Ovary (tissue), 9 donors: ENCODE data around the gene NFATC3. TPM values are rescaled to one million over a fixed set of nuclear protein-coding genes. Genes with fewer than 3 reads are reported as not detected.

Experiments
- DNase-seq, 5 donors: peaks; one replicate each; pipeline ENCODE4 v3.0.0-alpha.2; 2019 to 2020
- H3K27ac ChIP-seq, 2 donors: fragments of 200-600 bp; one replicate each; pipeline versions ENCODE4 v1.5.1 to v1.8.0; 2019 to 2022
- H3K27me3 ChIP-seq: fragments of 200-600 bp; one replicate; pipeline ENCODE4 v1.8.0; 2022
- H3K36me3 ChIP-seq: fragments of 200-600 bp; sonication (generic); one replicate; pipeline ENCODE4 v1.5.1; 2019
- H3K4me1 ChIP-seq: one replicate; pipeline ENCODE4 v1.8.1; 2013; ENCODE audit warnings: mild to moderate bottlenecking, moderate library complexity; ENCODE audit not compliant: insufficient read depth
- H3K4me3 ChIP-seq: fragments of 200-600 bp; sonication (generic); one replicate; pipeline ENCODE4 v1.5.1; 2017
- H3K9me3 ChIP-seq, 2 donors: fragments of 200-600 bp in 1 of 2; sonication (generic) in 1 of 2; one replicate each; pipeline versions ENCODE4 v1.5.1 to v1.8.1; 2013 to 2019; ENCODE audit warnings: mild to moderate bottlenecking in 1 of 2, moderate library complexity in 1 of 2
- CTCF ChIP-seq, 3 donors: fragments of 450-650 bp in 2 of 3; fragments of 200-600 bp in 1 of 3; IDR thresholded peaks; one replicate each; pipeline versions ENCODE4 v1.5.1 to v1.8.0; 2016 to 2022; ENCODE audit warnings: antibody characterized with exemption in 3 of 3, mild to moderate bottlenecking in 1 of 3
- EP300 ChIP-seq: sonication (generic); formaldehyde crosslinking; IDR thresholded peaks from one replicate; pipeline ENCODE4 v1.6.1; 2017; ENCODE audit warnings: antibody characterized with exemption
- POLR2A ChIP-seq: fragments of 450-650 bp; IDR thresholded peaks from one replicate; pipeline ENCODE4 v1.6.1; 2017; ENCODE audit warnings: antibody characterized with exemption, mild to moderate bottlenecking, moderate library complexity
- whole genome bisulfite sequencing, 3 donors: extraction: QIAGEN DNeasy Blood & Tissue Kit in 1 of 3; methylation state at CpG; one replicate each; pipeline versions ENCODE4 v1.1.5 to v1.1.7; 2013 to 2017; 5-methylcytosine and 5-hydroxymethylcytosine counted together
- intact Hi-C, 4 donors: fragments of 100-400 bp; cut with DNase I; formaldehyde crosslinking; loops; one replicate each; pipeline versions ENCODE4 v1.11.0 to v1.15.1; 2022 to 2023
- polyA plus RNA-seq, 2 donors: library from polyadenylated mRNA; stranded (reverse); fragments of 200-250 nt in 1 of 2; fragments of 350-450 nt in 1 of 2; fragmentation: Illumina TruSeq in 1 of 2; extraction: RNeasy Lipid Tissue Mini Kit (QIAGEN cat#74804) in 1 of 2; gene quantifications; one replicate each; pipeline ENCODE4 v1.2.3, GENCODE V29; 2013 to 2014
- total RNA-seq, 7 donors: library from RNA; depleted of rRNA in 2 of 7; stranded (reverse); fragments of >200 nt in 2 of 7; fragmentation: NEBNext Ultra II Directional in 3 of 7; extraction: Animal tissue kit (Norgen Biotek cat#: 25700) in 3 of 7; gene quantifications; one replicate each; pipeline versions ENCODE4 v1.1.0 to v1.2.4, GENCODE V29; 2016 to 2023
- donor health status: DM: no; HTN: no; CAD: no; lungs with moderate emphysema.
- donor health status: DM: no; HTN: no; CAD: no.
- donor health status: Bipolar disorder and iron deficiency.
- donor health status: DM: yes; HTN: yes; CAD: no.
- donor health status: DM: no; HTN: no; CAD: no.
- donor health status: DM: yes; HTN: yes; CAD: no.

The NFATC3 gene
- total and polyA plus RNA-seq, 9 donors, result 12.5 to 77.1 (median 43.6) TPM

GRCh38 chr16:68190736-68191510 is 105.8 kb downstream of the NFATC3 start:
- H3K36me3 ChIP-seq, result no peaks in the 10 kb centered on the region
- H3K4me1 ChIP-seq, result no peaks in the 10 kb centered on the region

DNA sequence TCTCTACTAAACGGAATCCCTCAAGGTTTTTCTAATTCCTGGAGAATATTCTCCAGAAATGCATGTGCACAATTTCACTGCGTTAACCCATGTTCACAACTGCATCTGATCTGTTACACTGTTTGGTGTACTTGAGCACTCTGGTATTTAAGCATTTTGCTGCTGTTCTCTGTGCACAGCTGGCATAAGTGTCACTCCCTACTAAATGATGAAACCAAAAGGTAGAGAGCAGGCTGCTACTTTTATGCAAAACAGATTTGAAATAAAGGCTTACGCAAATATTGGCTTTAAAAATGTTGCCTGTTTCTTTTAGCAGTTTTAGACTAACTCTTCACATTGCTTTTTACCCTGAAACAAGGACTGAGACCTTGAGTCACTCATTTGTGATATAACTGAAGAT is 109.1 kb downstream of the NFATC3 start:
- H3K4me3 ChIP-seq, result no peak overlapping the region
- H3K27ac ChIP-seq, result no peak overlapping the region
- H3K36me3 ChIP-seq, result no peaks in the 10 kb centered on the region
- 67 to 93% (median 91%) methylated on average over 3 of the region's 3 CpGs for WGBS, 3 donors
- H3K27me3 ChIP-seq, result no peaks in the 10 kb centered on the region
- no peak for DNase-seq
- no peak for TF ChIP-seq EP300
- no peak for TF ChIP-seq POLR2A
- TF ChIP-seq CTCF (IDR thresholded peaks at IDR 0.05), result no peak
- H3K4me1 ChIP-seq, result no peaks in the 10 kb centered on the region
- no peaks in the 10 kb centered on the region for H3K9me3 ChIP-seq
- intact Hi-C loops, result no loop called here

More at GRCh38 chr16:68190736-68191510, 105.8 kb downstream of the NFATC3 start:
- H3K27ac ChIP-seq, result no peak overlapping the region
- 96 to 98% (median 98%) methylated on average over 2 of the region's 2 CpGs for WGBS, 3 donors
- DNase-seq, result no peak
- TF ChIP-seq POLR2A, result no peak
- no peak for TF ChIP-seq EP300
- no peak for TF ChIP-seq CTCF (IDR thresholded peaks at IDR 0.05)
- H3K27me3 ChIP-seq, result no peaks in the 10 kb centered on the region
- no peak overlapping the region for H3K4me3 ChIP-seq
- no peaks in the 10 kb centered on the region for H3K9me3 ChIP-seq
- intact Hi-C loops, result no loop called here

DNA sequence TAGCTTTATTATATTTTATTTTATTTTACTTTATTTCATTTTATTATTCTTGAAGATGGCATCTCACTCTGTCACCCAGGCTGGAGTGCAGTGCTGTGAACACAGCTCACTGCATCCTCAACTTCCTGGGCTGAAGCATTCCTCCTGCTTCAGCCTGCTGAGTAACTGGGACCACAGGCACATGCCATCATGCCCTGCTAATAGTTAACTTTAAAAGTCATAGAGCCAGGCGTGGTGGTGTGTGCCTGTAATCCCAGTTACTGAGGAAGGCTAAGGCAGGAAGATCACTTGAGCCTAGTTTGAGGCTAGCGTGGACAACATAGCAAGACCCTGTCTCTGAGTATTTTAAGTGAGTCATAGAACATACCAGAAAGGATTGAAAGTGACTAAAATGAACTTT is 112.1 kb downstream of the NFATC3 start:
- intact Hi-C loops, result no loop called here
- H3K27me3 ChIP-seq, result no peaks in the 10 kb centered on the region
- no peak for DNase-seq
- H3K4me3 ChIP-seq, result no peak overlapping the region
- 88 to 96% (median 93%) methylated on average over 2 of the region's 2 CpGs for whole genome bisulfite sequencing, 3 donors
- H3K27ac ChIP-seq, result no peak overlapping the region
- no peaks in the 10 kb centered on the region for H3K36me3 ChIP-seq
- H3K9me3 ChIP-seq, result no peaks in the 10 kb centered on the region
- TF ChIP-seq POLR2A, result no peak
- TF ChIP-seq CTCF (IDR thresholded peaks at IDR 0.05), result no peak
- TF ChIP-seq EP300, result no peak
- H3K4me1 ChIP-seq, result no peaks in the 10 kb centered on the region

GRCh38 chr16:68200088-68200783 is 115.1 kb downstream of the NFATC3 start:
- WGBS, 3 donors, result 50 to 61% (median 53%) methylated on average over 3 of the region's 3 CpGs
- Histone ChIP-seq H3K4me1 (no peaks in the 10 kb centered on the region), H3K27me3 (no peaks in the 10 kb centered on the region), H3K27ac (no peak overlapping the region), H3K9me3 (no peaks in the 10 kb centered on the region), H3K4me3 (no peak overlapping the region), H3K36me3 (no peaks in the 10 kb centered on the region)
- intact Hi-C loops, result no loop called here
- DNase-seq, result no peak
- TF ChIP-seq CTCF (IDR thresholded peaks at IDR 0.05) (no peak), POLR2A (no peak), EP300 (no peak)
